H1 (cell line): ENCODE measurements around the gene GJB3. TPM values are rescaled to one million over a fixed set of nuclear protein-coding genes. Genes with fewer than 3 reads are reported as not detected.

Source experiments
- CEBPB ChIP-seq: IDR thresholded peaks from 2 replicates; pipeline ENCODE4 v1.6.1; 2012; ENCODE audit warnings: low read depth, low read length
- CHD2 ChIP-seq: IDR thresholded peaks from 2 replicates; pipeline ENCODE4 v1.6.1; 2012; ENCODE audit warnings: low read length, improper control_type of control experiment
- EZH2 ChIP-seq: fragments of 200-600 bp; sonication (generic); IDR thresholded peaks from 2 replicates; pipeline ENCODE4 v1.7.1; 2012; ENCODE audit warnings: low read depth, mild to moderate bottlenecking, moderate library complexity, low read length, inconsistent platforms; ENCODE audit not compliant: severe bottlenecking
- KDM4A ChIP-seq: IDR thresholded peaks from one replicate; pipeline ENCODE4 v1.7.1; 2012; ENCODE audit warnings: low read depth, mild to moderate bottlenecking, moderate library complexity, low read length, inconsistent platforms; ENCODE audit not compliant: severe bottlenecking
- SIRT6 ChIP-seq: IDR thresholded peaks from one replicate; pipeline ENCODE4 v1.7.1; 2012; ENCODE audit warnings: low read length, inconsistent platforms
- TCF12 ChIP-seq: IDR thresholded peaks from 2 replicates; pipeline ENCODE4 v1.6.1; 2011; ENCODE audit warnings: low read depth, mild to moderate bottlenecking, low read length
- ZNF274 ChIP-seq: IDR thresholded peaks from 2 replicates; pipeline ENCODE4 v1.7.0; 2012; ENCODE audit warnings: low read length, borderline replicate concordance; ENCODE audit errors: extremely low read depth
- polyA plus RNA-seq, 7 experiments: library from polyadenylated mRNA; depleted of rRNA in 3 of 7; stranded (reverse) in 5 of 7; unstranded in 2 of 7; fragments of >200 nt in 5 of 7; fragments of 200-250 nt in 2 of 7; gene quantifications; 1 replicate in 5 of 7; 2 replicates in 1 of 7; 4 replicates in 1 of 7; pipeline versions ENCODE4 v1.2.1 to v1.2.3, GENCODE V29; 2011 to 2013; ENCODE audit warnings: missing spikeins in 2 of 7, mixed read lengths in 2 of 7
- total RNA-seq: library from RNA; stranded (reverse); fragmentation: NEBNext Ultra II Directional; extraction: Animal tissue kit (Norgen Biotek cat#: 25700); gene quantifications from 2 replicates; pipeline ENCODE4 v1.2.1, GENCODE V29; 2021

The GJB3 gene
- total and polyA plus RNA-seq, 2 of the 8 experiments (the other 6 are each of a cell fraction or from before 2014, with no cell fraction given) = 0.93 to 1.6 TPM

- TF ChIP-seq CEBPB (no peak), ZNF274 (no peak), EZH2 (no peak), KDM4A (no peak), SIRT6 (no peak), TCF12 (no peak), CHD2 (no peak)
These were observed 30.4 kb upstream of the GJB3 start (continued) for GRCh38 chr1:34750610-34751009.
